ENCODE results near the gene LRRC46.

Gene LRRC46

DNA sequence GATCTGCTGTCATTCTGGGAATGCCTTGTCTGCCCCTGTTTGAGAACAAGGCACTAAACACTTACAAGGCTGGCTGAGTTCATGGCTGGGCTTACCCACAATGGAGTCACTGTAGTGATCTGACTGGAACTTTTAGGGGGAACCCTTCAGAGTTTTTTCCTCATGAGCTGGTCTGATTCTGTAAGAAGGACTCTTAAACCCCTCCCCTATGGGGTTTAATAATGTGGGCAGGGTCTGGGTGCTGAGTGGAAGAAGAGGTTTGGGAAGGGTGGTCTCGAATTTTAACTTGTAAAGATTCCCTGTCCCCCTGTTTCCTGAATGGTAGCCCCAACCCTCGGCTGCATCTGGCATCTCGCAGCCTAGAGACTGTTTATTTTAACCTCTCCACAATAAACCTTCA lies 40.4 kb upstream of the LRRC46 start:
- Histone ChIP-seq H2BK15ac (ENCODE audit: low read depth, poor library complexity, severe bottlenecking) (no peak overlapping the region), H3K27me3 (ENCODE audit: control insufficient read depth in 1 of 2, insufficient read depth in 1 of 2, low read length in 2 of 2) (peaks cover 54 to 80% of the 10 kb centered on the region in 2 experiments), H2BK120ac (ENCODE audit: low read depth, low read length) (no peak overlapping the region), H4K91ac (ENCODE audit: low read length) (no peak overlapping the region), H3K4me1 (ENCODE audit: control insufficient read depth, insufficient read depth, low read depth, low read length) (peaks cover 7% of the 10 kb centered on the region), H3K18ac (ENCODE audit: low read depth in 1 of 2, low read length in 2 of 2) (no peak overlapping the region), H2AFZ (ENCODE audit: low read depth, low read length) (no peak overlapping the region), H3K9ac (ENCODE audit: low read length) (no peak overlapping the region), H3K4ac (ENCODE audit: low read depth in 1 of 2, low read length in 2 of 2) (no peak overlapping the region), H3K9me3 (ENCODE audit: control insufficient read depth, low read length) (no peaks in the 10 kb centered on the region), H3K79me1 (replicated peaks; ENCODE audit: low read length, poor library complexity, severe bottlenecking) (no peaks in the 10 kb centered on the region), H3K36me3 (ENCODE audit: control insufficient read depth in 1 of 2, insufficient read depth in 2 of 2, low read depth in 1 of 2, low read length in 2 of 2) (no peaks in the 10 kb centered on the region), H3K4me3 (ENCODE audit: insufficient read depth in 1 of 2, low read depth in 1 of 2, low read length in 2 of 2) (no peak overlapping the region), H2AK5ac (ENCODE audit: low read length, severe bottlenecking) (no peak overlapping the region), H3K14ac (ENCODE audit: low read length in 2 of 2) (no peak overlapping the region), H2BK12ac (ENCODE audit: low read length in 2 of 2) (no peak overlapping the region), H2BK5ac (ENCODE audit: low read depth, low read length, poor library complexity, severe bottlenecking) (no peak overlapping the region), H3K27ac (ENCODE audit: low read length, poor library complexity, severe bottlenecking) (no peak overlapping the region), H3K23ac (ENCODE audit: low read length in 2 of 2) (no peak overlapping the region), H3K4me2 (ENCODE audit: low read length, poor library complexity, severe bottlenecking) (no peak overlapping the region), H4K8ac (ENCODE audit: low read length) (no peak overlapping the region)
- no CpG with 5 or more reads among the region's 3 CpGs for WGBS
- DNase-seq = no peak

DNA sequence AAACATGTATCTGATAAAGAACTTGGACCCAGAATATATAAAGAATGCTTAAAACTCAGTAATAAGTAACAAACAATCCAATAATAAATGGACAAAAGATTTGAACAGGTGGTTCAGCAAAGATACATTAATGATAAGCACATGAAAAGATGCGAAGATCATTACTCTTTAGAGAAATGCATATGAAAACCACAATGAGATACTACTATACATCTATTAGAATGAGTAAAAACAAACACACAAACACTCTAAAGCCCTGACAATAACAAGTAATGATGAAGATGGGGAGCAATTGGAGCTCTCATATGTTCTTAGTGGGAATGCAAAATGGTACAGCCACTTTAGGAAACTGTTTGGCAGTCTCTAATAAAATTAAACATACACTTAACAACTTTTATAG lies 39.0 kb upstream of the LRRC46 start:
- Histone ChIP-seq H2BK12ac (ENCODE audit: low read length in 2 of 2) (no peak overlapping the region), H3K9ac (ENCODE audit: low read length) (no peak overlapping the region), H3K36me3 (ENCODE audit: control insufficient read depth in 1 of 2, insufficient read depth in 2 of 2, low read depth in 1 of 2, low read length in 2 of 2) (no peaks in the 10 kb centered on the region), H3K79me1 (replicated peaks; ENCODE audit: low read length, poor library complexity, severe bottlenecking) (no peaks in the 10 kb centered on the region), H2BK5ac (ENCODE audit: low read depth, low read length, poor library complexity, severe bottlenecking) (no peak overlapping the region), H3K14ac (ENCODE audit: low read length in 2 of 2) (no peak overlapping the region), H3K4me1 (ENCODE audit: control insufficient read depth, insufficient read depth, low read depth, low read length) (peaks cover 7% of the 10 kb centered on the region), H3K4ac (ENCODE audit: low read depth in 1 of 2, low read length in 2 of 2) (no peak overlapping the region), H3K23ac (ENCODE audit: low read length in 2 of 2) (no peak overlapping the region), H3K4me3 (ENCODE audit: insufficient read depth in 1 of 2, low read depth in 1 of 2, low read length in 2 of 2) (no peak overlapping the region), H3K18ac (ENCODE audit: low read depth in 1 of 2, low read length in 2 of 2) (no peak overlapping the region), H2BK15ac (ENCODE audit: low read depth, poor library complexity, severe bottlenecking) (no peak overlapping the region), H2AFZ (ENCODE audit: low read depth, low read length) (no peak overlapping the region), H3K27ac (ENCODE audit: low read length, poor library complexity, severe bottlenecking) (no peak overlapping the region), H3K27me3 (ENCODE audit: control insufficient read depth in 1 of 2, insufficient read depth in 1 of 2, low read length in 2 of 2) (peaks cover 53 to 74% of the 10 kb centered on the region in 2 experiments), H3K4me2 (ENCODE audit: low read length, poor library complexity, severe bottlenecking) (no peak overlapping the region), H2BK120ac (ENCODE audit: low read depth, low read length) (no peak overlapping the region), H4K91ac (ENCODE audit: low read length) (no peak overlapping the region), H4K8ac (ENCODE audit: low read length) (no peak overlapping the region), H3K9me3 (ENCODE audit: control insufficient read depth, low read length) (no peaks in the 10 kb centered on the region), H2AK5ac (ENCODE audit: low read length, severe bottlenecking) (no peak overlapping the region)
- no CpG with 5 or more reads among the region's 1 CpG for WGBS
- no peak for DNase-seq

DNA sequence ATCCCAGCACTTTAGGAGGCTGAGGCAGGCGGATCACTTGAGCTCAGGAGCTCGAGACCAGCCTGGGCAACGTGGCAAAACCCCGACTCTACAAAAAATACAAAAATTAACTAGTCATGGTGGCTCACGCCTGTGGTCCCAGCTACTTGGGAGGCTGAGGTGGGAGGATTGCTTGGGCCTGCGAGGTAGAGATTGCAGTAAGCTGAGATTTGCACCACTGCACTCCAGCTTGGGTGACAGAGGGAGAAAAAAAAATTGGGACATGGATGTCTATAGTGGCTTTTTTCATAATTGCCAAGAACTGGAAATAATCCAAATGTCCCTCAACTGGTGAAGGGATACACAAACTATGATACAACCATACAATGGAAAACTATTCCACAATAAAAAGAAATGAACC lies 38.5 kb upstream of the LRRC46 start:
- DNase-seq = no peak
- Histone ChIP-seq H3K79me1 (replicated peaks; ENCODE audit: low read length, poor library complexity, severe bottlenecking) (no peaks in the 10 kb centered on the region), H3K9me3 (ENCODE audit: control insufficient read depth, low read length) (no peaks in the 10 kb centered on the region), H4K91ac (ENCODE audit: low read length) (no peak overlapping the region), H3K18ac (ENCODE audit: low read depth in 1 of 2, low read length in 2 of 2) (no peak overlapping the region), H3K4me3 (ENCODE audit: insufficient read depth in 1 of 2, low read depth in 1 of 2, low read length in 2 of 2) (no peak overlapping the region), H2AFZ (ENCODE audit: low read depth, low read length) (no peak overlapping the region), H2AK5ac (ENCODE audit: low read length, severe bottlenecking) (no peak overlapping the region), H2BK15ac (ENCODE audit: low read depth, poor library complexity, severe bottlenecking) (no peak overlapping the region), H2BK120ac (ENCODE audit: low read depth, low read length) (no peak overlapping the region), H3K23ac (ENCODE audit: low read length in 2 of 2) (no peak overlapping the region), H2BK12ac (ENCODE audit: low read length in 2 of 2) (no peak overlapping the region), H3K14ac (ENCODE audit: low read length in 2 of 2) (no peak overlapping the region), H3K27me3 (ENCODE audit: control insufficient read depth in 1 of 2, insufficient read depth in 1 of 2, low read length in 2 of 2) (peaks cover 49 to 69% of the 10 kb centered on the region in 2 experiments), H3K4me2 (ENCODE audit: low read length, poor library complexity, severe bottlenecking) (no peak overlapping the region), H4K8ac (ENCODE audit: low read length) (no peak overlapping the region), H3K9ac (ENCODE audit: low read length) (no peak overlapping the region), H3K36me3 (ENCODE audit: control insufficient read depth in 1 of 2, insufficient read depth in 2 of 2, low read depth in 1 of 2, low read length in 2 of 2) (no peaks in the 10 kb centered on the region), H3K4me1 (ENCODE audit: control insufficient read depth, insufficient read depth, low read depth, low read length) (peaks cover 7% of the 10 kb centered on the region), H2BK5ac (ENCODE audit: low read depth, low read length, poor library complexity, severe bottlenecking) (no peak overlapping the region), H3K27ac (ENCODE audit: low read length, poor library complexity, severe bottlenecking) (no peak overlapping the region), H3K4ac (ENCODE audit: low read depth in 1 of 2, low read length in 2 of 2) (no peak overlapping the region)
- WGBS = 85% methylated on average over 2 of the region's 6 CpGs

DNA sequence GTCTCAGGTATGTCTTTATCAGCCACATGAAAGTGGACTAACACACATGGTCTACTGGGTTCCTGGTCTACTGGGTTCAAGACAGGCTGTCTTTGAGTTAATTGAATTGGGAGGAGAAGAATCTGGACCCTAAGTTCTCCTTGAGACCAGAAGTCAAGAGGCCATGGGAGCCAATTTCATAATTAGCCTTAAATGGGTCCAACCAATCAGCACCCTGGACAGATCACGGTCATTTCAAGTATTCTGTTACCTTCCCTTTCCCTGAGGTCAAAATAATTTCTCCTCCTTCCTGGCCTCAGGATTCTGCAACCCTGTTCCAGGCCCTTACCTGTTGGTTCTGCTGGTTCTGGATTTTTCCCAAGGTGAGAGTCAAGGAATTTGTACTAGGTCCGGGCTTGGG lies 33.7 kb upstream of the LRRC46 start:
- Histone ChIP-seq H3K36me3 (ENCODE audit: control insufficient read depth in 1 of 2, insufficient read depth in 2 of 2, low read depth in 1 of 2, low read length in 2 of 2) (no peaks in the 10 kb centered on the region), H3K18ac (ENCODE audit: low read depth in 1 of 2, low read length in 2 of 2) (no peak overlapping the region), H3K27ac (ENCODE audit: low read length, poor library complexity, severe bottlenecking) (no peak overlapping the region), H2BK120ac (ENCODE audit: low read depth, low read length) (no peak overlapping the region), H2BK15ac (ENCODE audit: low read depth, poor library complexity, severe bottlenecking) (no peak overlapping the region), H3K14ac (ENCODE audit: low read length in 2 of 2) (no peak overlapping the region), H3K23ac (ENCODE audit: low read length in 2 of 2) (no peak overlapping the region), H2AFZ (ENCODE audit: low read depth, low read length) (no peak overlapping the region), H3K4ac (ENCODE audit: low read depth in 1 of 2, low read length in 2 of 2) (no peak overlapping the region), H3K27me3 (ENCODE audit: control insufficient read depth in 1 of 2, insufficient read depth in 1 of 2, low read length in 2 of 2) (peaks cover 27 to 61% of the 10 kb centered on the region in 2 experiments), H3K79me1 (replicated peaks; ENCODE audit: low read length, poor library complexity, severe bottlenecking) (no peaks in the 10 kb centered on the region), H3K9ac (ENCODE audit: low read length) (no peak overlapping the region), H4K8ac (ENCODE audit: low read length) (no peak overlapping the region), H2BK5ac (ENCODE audit: low read depth, low read length, poor library complexity, severe bottlenecking) (no peak overlapping the region), H3K9me3 (ENCODE audit: control insufficient read depth, low read length) (no peaks in the 10 kb centered on the region), H3K4me1 (ENCODE audit: control insufficient read depth, insufficient read depth, low read depth, low read length) (no peaks in the 10 kb centered on the region), H4K91ac (ENCODE audit: low read length) (no peak overlapping the region), H3K4me2 (ENCODE audit: low read length, poor library complexity, severe bottlenecking) (no peak overlapping the region), H2AK5ac (ENCODE audit: low read length, severe bottlenecking) (no peak overlapping the region), H2BK12ac (ENCODE audit: low read length in 2 of 2) (no peak overlapping the region), H3K4me3 (ENCODE audit: insufficient read depth in 1 of 2, low read depth in 1 of 2, low read length in 2 of 2) (no peak overlapping the region)
- no peak for DNase-seq
- 67% methylated on average over 2 of the region's 2 CpGs for WGBS

Data from mesenchymal stem cell (in vitro differentiated cells and primary cell).